ENCODE measurements around the gene BABAM2.
"Not testable (repeated sequence)": the region's sequence is repeated elsewhere in the genome, so short reads cannot be mapped to it uniquely, and the experiment has no call there.

The BABAM2 gene

GRCh38 chr2:28026230-28026629 is 135.7 kb downstream of the BABAM2 start:
- 100% methylated on average over 1 of the region's 2 CpGs for WGBS (ENCODE audit: insufficient coverage)
- CTCF ChIA-PET; H3K27ac ChIP-seq (ENCODE audit: insufficient read depth in 1 of 2, low read depth in 1 of 2, low read length in 2 of 2, poor library complexity in 1 of 2, severe bottlenecking in 2 of 2): not testable (repeated sequence)

GRCh38 chr2:28028025-28028424 is 137.5 kb downstream of the BABAM2 start:
- Histone ChIP-seq H3K9me3 (ENCODE audit: control extremely low read depth in 1 of 5, control insufficient read depth in 4 of 5, insufficient read depth in 2 of 5, low read depth in 1 of 5, low read length in 4 of 5) (no peaks in the 10 kb centered on the region), H3K36me3 (ENCODE audit: control insufficient read depth in 4 of 4, insufficient read depth in 4 of 4, low read length in 3 of 4) (peaks cover 0 to 14% (median 6%) of the 10 kb centered on the region in 4 experiments), H3K27ac (ENCODE audit: insufficient read depth in 1 of 2, low read depth in 1 of 2, low read length in 2 of 2, poor library complexity in 1 of 2, severe bottlenecking in 2 of 2) (no peak overlapping the region), H3K4me1 (ENCODE audit: control extremely low read depth in 1 of 4, control insufficient read depth in 4 of 4, insufficient read depth in 4 of 4, low read length in 3 of 4) (no peaks in the 10 kb centered on the region), H3K4me3 (ENCODE audit: control insufficient read depth in 1 of 7, extremely low read depth in 1 of 7, insufficient read depth in 4 of 7, low read depth in 2 of 7, low read length in 6 of 7) (no peak overlapping the region), H3K27me3 (replicated peaks in 2 of 5; ENCODE audit: control insufficient read depth in 4 of 5, insufficient read depth in 5 of 5, low read length in 4 of 5) (no peaks in the 10 kb centered on the region)
- DNase-seq: no peak
- WGBS (ENCODE audit: insufficient coverage): 100% methylated on average over 3 of the region's 7 CpGs
- ChIA-PET POLR2A (no interaction called here), CTCF (no interaction called here)

More at GRCh38 chr2:28026230-28026629, 135.7 kb downstream of the BABAM2 start:
- H3K36me3 ChIP-seq (ENCODE audit: control insufficient read depth in 4 of 4, insufficient read depth in 4 of 4, low read length in 3 of 4): peaks cover 0 to 14% (median 6%) of the 10 kb centered on the region in 4 experiments
- H3K4me3 ChIP-seq (ENCODE audit: control insufficient read depth in 1 of 7, extremely low read depth in 1 of 7, insufficient read depth in 4 of 7, low read depth in 2 of 7, low read length in 6 of 7); H3K9me3 ChIP-seq (ENCODE audit: control extremely low read depth in 1 of 5, control insufficient read depth in 4 of 5, insufficient read depth in 2 of 5, low read depth in 1 of 5, low read length in 4 of 5); H3K4me1 ChIP-seq (ENCODE audit: control extremely low read depth in 1 of 4, control insufficient read depth in 4 of 4, insufficient read depth in 4 of 4, low read length in 3 of 4); POLR2A ChIA-PET; DNase-seq; H3K27me3 ChIP-seq (replicated peaks in 2 of 5; ENCODE audit: control insufficient read depth in 4 of 5, insufficient read depth in 5 of 5, low read length in 4 of 5): not testable (repeated sequence)

DNA sequence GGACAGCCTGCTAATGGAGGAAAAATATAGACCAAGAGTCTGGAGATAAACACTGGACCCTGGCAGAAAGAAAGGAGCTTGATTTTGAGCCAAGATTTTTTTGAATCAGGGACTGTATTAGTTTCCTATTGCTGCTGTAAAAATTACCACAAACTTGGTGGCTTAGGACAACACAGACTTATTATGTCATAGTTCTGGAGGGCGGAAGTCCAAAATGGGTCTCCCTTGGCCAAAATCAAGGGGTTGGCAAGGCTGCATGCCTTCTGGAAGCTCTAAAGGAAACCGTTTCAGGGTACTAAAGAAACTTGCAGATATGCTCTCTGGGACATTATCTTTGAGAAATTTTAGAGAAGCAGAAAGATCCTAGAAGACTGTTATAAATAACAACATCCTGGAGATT is 140.1 kb downstream of the BABAM2 start:
- WGBS (ENCODE audit: insufficient coverage): 100% methylated on average over 1 of the region's 2 CpGs
- ChIA-PET POLR2A (no interaction called here), CTCF (no interaction called here)
- Histone ChIP-seq H3K36me3 (ENCODE audit: control insufficient read depth in 4 of 4, insufficient read depth in 4 of 4, low read length in 3 of 4) (peaks cover 0 to 8% (median 5%) of the 10 kb centered on the region in 4 experiments), H3K27ac (ENCODE audit: insufficient read depth in 1 of 2, low read depth in 1 of 2, low read length in 2 of 2, poor library complexity in 1 of 2, severe bottlenecking in 2 of 2) (no peak overlapping the region), H3K4me3 (ENCODE audit: control insufficient read depth in 1 of 7, extremely low read depth in 1 of 7, insufficient read depth in 4 of 7, low read depth in 2 of 7, low read length in 6 of 7) (no peak overlapping the region), H3K27me3 (replicated peaks in 2 of 5; ENCODE audit: control insufficient read depth in 4 of 5, insufficient read depth in 5 of 5, low read length in 4 of 5) (no peaks in the 10 kb centered on the region), H3K4me1 (ENCODE audit: control extremely low read depth in 1 of 4, control insufficient read depth in 4 of 4, insufficient read depth in 4 of 4, low read length in 3 of 4) (no peaks in the 10 kb centered on the region), H3K9me3 (ENCODE audit: control extremely low read depth in 1 of 5, control insufficient read depth in 4 of 5, insufficient read depth in 2 of 5, low read depth in 1 of 5, low read length in 4 of 5) (no peaks in the 10 kb centered on the region)
- DNase-seq: no peak

GRCh38 chr2:28032816-28033215 is 142.3 kb downstream of the BABAM2 start:
- CTCF ChIA-PET: no interaction called here
- WGBS (ENCODE audit: insufficient coverage): no CpG with 5 or more reads among the region's 4 CpGs

GRCh38 chr2:28034696-28035095 is 144.2 kb downstream of the BABAM2 start:
- ChIA-PET POLR2A (no interaction called here), CTCF (interaction anchor here (1.1 kb wide), 1 partner anchor 30 kb away, joined by 4 read pairs; no protein-coding TSS in a partner anchor)
- WGBS (ENCODE audit: insufficient coverage): 100% methylated on average over 4 of the region's 6 CpGs
- no peaks in the 10 kb centered on the region for H3K27me3 ChIP-seq (replicated peaks in 2 of 5; ENCODE audit: control insufficient read depth in 4 of 5, insufficient read depth in 5 of 5, low read length in 4 of 5)
- DNase-seq: no peak
- H3K4me3 ChIP-seq (ENCODE audit: control insufficient read depth in 1 of 7, extremely low read depth in 1 of 7, insufficient read depth in 4 of 7, low read depth in 2 of 7, low read length in 6 of 7): no peak overlapping the region
- H3K36me3 ChIP-seq (ENCODE audit: control insufficient read depth in 4 of 4, insufficient read depth in 4 of 4, low read length in 3 of 4): no peaks in the 10 kb centered on the region
- no peak overlapping the region for H3K27ac ChIP-seq (ENCODE audit: insufficient read depth in 1 of 2, low read depth in 1 of 2, low read length in 2 of 2, poor library complexity in 1 of 2, severe bottlenecking in 2 of 2)
- no peaks in the 10 kb centered on the region for H3K9me3 ChIP-seq (ENCODE audit: control extremely low read depth in 1 of 5, control insufficient read depth in 4 of 5, insufficient read depth in 2 of 5, low read depth in 1 of 5, low read length in 4 of 5)
- H3K4me1 ChIP-seq (ENCODE audit: control extremely low read depth in 1 of 4, control insufficient read depth in 4 of 4, insufficient read depth in 4 of 4, low read length in 3 of 4): peaks cover 3 to 12% (median 6%) of the 10 kb centered on the region in 4 experiments

More at GRCh38 chr2:28032816-28033215, 142.3 kb downstream of the BABAM2 start:
- POLR2A ChIA-PET: no interaction called here
- Histone ChIP-seq H3K27ac (ENCODE audit: insufficient read depth in 1 of 2, low read depth in 1 of 2, low read length in 2 of 2, poor library complexity in 1 of 2, severe bottlenecking in 2 of 2) (no peak overlapping the region), H3K4me3 (ENCODE audit: control insufficient read depth in 1 of 7, extremely low read depth in 1 of 7, insufficient read depth in 4 of 7, low read depth in 2 of 7, low read length in 6 of 7) (no peak overlapping the region), H3K27me3 (replicated peaks in 2 of 5; ENCODE audit: control insufficient read depth in 4 of 5, insufficient read depth in 5 of 5, low read length in 4 of 5) (no peaks in the 10 kb centered on the region), H3K36me3 (ENCODE audit: control insufficient read depth in 4 of 4, insufficient read depth in 4 of 4, low read length in 3 of 4) (peaks cover 0 to 3% (median 0%) of the 10 kb centered on the region in 4 experiments), H3K9me3 (ENCODE audit: control extremely low read depth in 1 of 5, control insufficient read depth in 4 of 5, insufficient read depth in 2 of 5, low read depth in 1 of 5, low read length in 4 of 5) (no peaks in the 10 kb centered on the region), H3K4me1 (ENCODE audit: control extremely low read depth in 1 of 4, control insufficient read depth in 4 of 4, insufficient read depth in 4 of 4, low read length in 3 of 4) (peaks cover 0 to 4% (median 0%) of the 10 kb centered on the region in 4 experiments)
- DNase-seq: no peak

DNA sequence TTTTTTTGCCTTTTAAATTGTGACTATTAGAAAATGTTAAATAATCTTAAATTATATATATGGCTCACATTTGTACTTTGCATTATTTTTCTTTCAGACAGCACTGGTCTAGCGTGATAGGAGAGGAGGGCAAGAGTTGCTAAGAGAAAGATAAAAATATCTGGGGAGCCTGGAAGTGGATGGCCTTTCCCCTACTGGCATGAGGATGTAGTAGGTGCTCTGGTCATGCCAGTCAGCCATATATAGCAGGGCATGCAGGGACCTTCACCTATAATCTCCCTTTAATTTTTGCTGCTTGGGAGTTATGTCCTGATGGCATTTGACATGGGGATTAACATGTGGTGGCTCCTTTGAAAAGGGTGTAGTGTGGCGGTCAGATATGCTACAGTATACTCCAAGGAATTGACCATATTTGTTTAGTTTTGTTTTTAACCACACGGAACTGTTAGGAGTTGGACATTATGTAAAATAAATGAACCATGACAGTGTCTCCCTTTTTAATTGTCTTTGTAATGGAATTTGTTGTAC is 144.7 kb downstream of the BABAM2 start:
- Histone ChIP-seq H3K9me3 (ENCODE audit: control extremely low read depth in 1 of 5, control insufficient read depth in 4 of 5, insufficient read depth in 2 of 5, low read depth in 1 of 5, low read length in 4 of 5) (no peaks in the 10 kb centered on the region), H3K4me1 (ENCODE audit: control extremely low read depth in 1 of 4, control insufficient read depth in 4 of 4, insufficient read depth in 4 of 4, low read length in 3 of 4) (peaks cover 3 to 13% (median 6%) of the 10 kb centered on the region in 4 experiments), H3K27ac (ENCODE audit: insufficient read depth in 1 of 2, low read depth in 1 of 2, low read length in 2 of 2, poor library complexity in 1 of 2, severe bottlenecking in 2 of 2) (no peak overlapping the region), H3K27me3 (replicated peaks in 2 of 5; ENCODE audit: control insufficient read depth in 4 of 5, insufficient read depth in 5 of 5, low read length in 4 of 5) (no peaks in the 10 kb centered on the region), H3K36me3 (ENCODE audit: control insufficient read depth in 4 of 4, insufficient read depth in 4 of 4, low read length in 3 of 4) (no peaks in the 10 kb centered on the region), H3K4me3 (ENCODE audit: control insufficient read depth in 1 of 7, extremely low read depth in 1 of 7, insufficient read depth in 4 of 7, low read depth in 2 of 7, low read length in 6 of 7) (no peak overlapping the region)
- no peak for DNase-seq
- ChIA-PET POLR2A (no interaction called here), CTCF (interaction anchor here (1.1 kb wide), 1 partner anchor 31 kb away, joined by 4 read pairs; no protein-coding TSS in a partner anchor)
- WGBS (ENCODE audit: insufficient coverage): 73% methylated on average over 2 of the region's 3 CpGs

GRCh38 chr2:28035816-28036215 is 145.3 kb downstream of the BABAM2 start:
- H3K4me3 ChIP-seq (ENCODE audit: control insufficient read depth in 1 of 7, extremely low read depth in 1 of 7, insufficient read depth in 4 of 7, low read depth in 2 of 7, low read length in 6 of 7): no peak overlapping the region
- no peak overlapping the region for H3K27ac ChIP-seq (ENCODE audit: insufficient read depth in 1 of 2, low read depth in 1 of 2, low read length in 2 of 2, poor library complexity in 1 of 2, severe bottlenecking in 2 of 2)
- ChIA-PET CTCF (no interaction called here), POLR2A (no interaction called here)
- peaks cover 3 to 13% (median 6%) of the 10 kb centered on the region in 4 experiments for H3K4me1 ChIP-seq (ENCODE audit: control extremely low read depth in 1 of 4, control insufficient read depth in 4 of 4, insufficient read depth in 4 of 4, low read length in 3 of 4)
- no peaks in the 10 kb centered on the region for H3K9me3 ChIP-seq (ENCODE audit: control extremely low read depth in 1 of 5, control insufficient read depth in 4 of 5, insufficient read depth in 2 of 5, low read depth in 1 of 5, low read length in 4 of 5)
- H3K36me3 ChIP-seq (ENCODE audit: control insufficient read depth in 4 of 4, insufficient read depth in 4 of 4, low read length in 3 of 4): no peaks in the 10 kb centered on the region
- no peak for DNase-seq
- 63% methylated on average over 4 of the region's 4 CpGs for WGBS (ENCODE audit: insufficient coverage)
- no peaks in the 10 kb centered on the region for H3K27me3 ChIP-seq (replicated peaks in 2 of 5; ENCODE audit: control insufficient read depth in 4 of 5, insufficient read depth in 5 of 5, low read length in 4 of 5)

Data from common myeloid progenitor, CD34-positive (primary cell).